GM19025 (cell line): ENCODE results near the gene CLCNKB.
"Not testable (repeated sequence)": the region's sequence is repeated elsewhere in the genome, so short reads cannot be mapped to it uniquely, and the experiment has no call there.

Experiments used
- ATAC-seq: cut with Tn5 transposase; IDR thresholded peaks from one replicate; pipeline ENCODE4 v1.9.1; 2021; ENCODE audit warnings: mild to moderate bottlenecking, low read depth, moderate library complexity; ENCODE audit not compliant: unreplicated experiment

CLCNKB gene

DNA sequence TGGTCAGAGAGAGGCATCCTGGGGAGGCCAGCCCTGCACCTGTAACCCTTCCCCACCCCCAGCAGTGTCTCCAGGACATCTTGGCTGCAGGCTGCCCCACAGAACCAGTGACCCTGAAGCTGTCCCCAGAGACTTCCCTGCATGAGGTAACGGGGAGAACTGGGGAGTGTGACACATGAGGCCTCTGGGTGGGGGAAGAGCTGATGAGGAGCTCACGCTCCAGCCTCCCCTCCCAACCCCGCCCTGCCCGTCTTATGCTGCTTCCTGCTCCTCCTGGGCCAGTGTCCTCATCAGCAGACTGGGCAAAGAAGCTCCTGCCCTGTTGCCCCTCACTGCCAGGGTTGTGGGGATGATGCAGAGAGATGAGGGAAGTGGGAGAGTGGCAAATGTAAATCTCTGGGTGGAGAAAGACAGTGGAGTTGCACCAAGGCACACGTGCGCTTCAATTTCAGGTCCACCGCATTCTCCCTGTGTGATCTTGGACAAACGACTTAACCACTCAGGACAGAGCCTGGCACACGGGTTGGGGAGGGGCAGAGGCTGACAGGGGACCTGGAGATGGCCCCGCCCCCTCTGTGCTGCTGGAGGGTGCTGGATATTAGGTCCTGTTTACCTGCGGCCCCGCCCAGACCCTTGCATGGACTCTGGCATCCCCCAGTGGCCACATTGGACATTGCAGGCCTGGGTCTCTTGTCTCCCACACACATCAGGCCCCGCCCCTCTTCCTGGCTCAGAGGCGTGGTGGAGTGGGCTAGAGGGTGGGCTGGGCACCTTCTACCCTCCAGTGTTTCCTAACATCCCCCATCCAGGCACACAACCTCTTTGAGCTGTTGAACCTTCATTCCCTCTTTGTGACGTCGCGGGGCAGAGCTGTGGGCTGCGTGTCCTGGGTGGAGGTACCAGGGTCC is 12.3 kb downstream of the CLCNKB start:
- no peak for ATAC-seq

DNA sequence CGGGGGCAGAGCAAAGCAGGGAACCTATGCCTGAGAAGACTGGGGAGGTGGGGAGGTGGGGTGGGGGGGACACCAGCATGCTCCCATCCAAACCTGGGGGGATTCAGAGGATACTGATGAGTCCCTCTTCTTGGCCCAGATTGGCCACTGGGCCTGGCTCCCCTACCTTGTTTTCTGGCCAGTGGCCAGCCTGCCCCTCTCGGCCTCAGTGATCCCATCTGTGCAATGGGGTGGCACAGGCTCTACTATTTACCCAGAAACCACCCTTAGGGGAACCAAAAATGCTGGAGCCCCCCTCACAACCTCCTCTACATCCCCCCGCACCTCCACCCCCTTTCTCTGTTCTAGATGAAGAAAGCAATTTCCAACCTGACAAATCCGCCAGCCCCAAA is 12.9 kb downstream of the CLCNKB start:
- not testable (repeated sequence) for ATAC-seq

DNA sequence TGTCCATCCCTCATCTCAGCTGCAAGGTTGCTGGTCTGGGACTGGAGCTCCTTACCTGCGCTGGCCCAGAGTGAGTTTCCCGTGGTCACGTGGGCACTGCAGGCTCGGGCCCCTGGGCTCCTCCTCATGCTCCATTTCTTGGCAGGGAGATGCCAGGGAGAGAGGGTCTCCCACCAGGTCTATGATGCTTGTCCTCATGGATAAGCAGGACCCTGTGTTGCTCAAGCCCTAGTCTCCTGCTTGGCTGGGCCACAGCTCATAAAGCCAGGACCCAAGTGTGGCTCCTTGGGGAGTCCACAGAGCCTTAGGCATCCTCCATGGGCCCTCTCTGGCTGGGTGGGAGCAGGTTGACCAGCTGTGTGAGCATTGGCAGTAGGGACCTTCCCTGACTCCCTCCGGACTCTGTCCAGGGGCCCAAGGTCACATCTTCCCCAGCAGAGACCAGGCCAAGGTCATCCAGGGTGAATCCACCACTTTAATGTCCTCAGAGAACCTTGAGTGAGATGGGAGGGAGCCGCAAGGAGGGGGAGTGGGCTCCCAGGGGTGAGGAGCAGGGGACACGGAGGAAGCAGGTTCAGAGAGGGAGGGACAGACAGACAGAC is 13.8 kb downstream of the CLCNKB start:
- not testable (repeated sequence) for ATAC-seq

DNA sequence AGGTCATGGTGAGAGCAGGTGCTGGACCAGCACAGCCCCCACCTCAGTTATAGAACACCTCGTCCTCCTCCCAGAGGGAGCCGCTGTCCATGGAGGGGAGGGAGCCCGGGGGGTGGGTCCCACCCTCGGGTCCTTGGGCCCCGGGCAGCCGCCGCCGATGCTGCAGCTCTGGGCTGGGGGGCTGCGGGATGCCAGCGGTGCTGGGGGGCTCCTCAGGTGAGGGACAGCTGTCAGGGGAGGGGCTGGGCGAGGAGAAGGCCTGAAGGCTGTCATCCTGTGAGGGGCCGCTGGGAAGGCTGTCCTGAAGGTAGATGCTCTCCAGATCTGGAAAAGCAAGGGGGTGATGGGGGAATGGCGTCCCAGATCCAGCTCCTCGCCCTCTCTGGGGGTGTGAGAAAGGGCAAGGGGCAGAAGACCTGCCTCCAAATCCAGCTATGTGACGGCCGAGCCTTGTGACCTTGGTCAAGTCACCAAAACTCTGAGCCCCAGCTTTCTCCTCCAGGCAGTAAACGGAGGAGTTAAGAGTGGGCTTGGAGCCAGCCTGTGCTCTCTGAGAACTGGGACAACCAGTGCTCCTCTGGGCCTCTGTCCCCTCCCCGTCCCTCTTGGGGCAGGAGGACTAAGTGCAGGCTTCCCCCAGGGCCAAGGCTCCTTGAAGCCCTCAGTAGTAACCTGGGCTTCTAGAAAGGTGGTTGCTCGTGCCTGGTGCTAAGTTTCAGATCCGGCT is 15.0 kb downstream of the CLCNKB start:
- ATAC-seq = not testable (repeated sequence)

DNA sequence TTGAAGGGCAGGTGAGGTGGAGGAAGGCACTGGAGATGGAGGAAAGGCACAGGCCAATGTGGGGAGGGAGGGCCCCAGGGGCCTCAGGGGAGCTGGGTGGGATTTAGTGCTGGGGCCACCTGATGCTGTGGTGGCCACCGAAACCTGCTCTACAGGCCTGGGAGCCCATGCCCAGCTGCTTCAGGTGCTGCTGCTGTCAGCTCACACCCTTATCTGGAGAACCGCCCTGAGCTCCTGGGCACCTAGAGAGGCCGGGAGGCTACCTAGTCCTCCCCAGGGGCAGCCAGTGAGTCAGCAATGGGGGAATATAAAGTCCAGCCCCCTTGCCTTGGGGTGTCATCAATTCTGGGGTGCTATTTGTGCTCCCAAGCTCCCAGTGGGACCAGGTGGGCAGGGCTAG is 17.7 kb downstream of the CLCNKB start:
- ATAC-seq = no peak

DNA sequence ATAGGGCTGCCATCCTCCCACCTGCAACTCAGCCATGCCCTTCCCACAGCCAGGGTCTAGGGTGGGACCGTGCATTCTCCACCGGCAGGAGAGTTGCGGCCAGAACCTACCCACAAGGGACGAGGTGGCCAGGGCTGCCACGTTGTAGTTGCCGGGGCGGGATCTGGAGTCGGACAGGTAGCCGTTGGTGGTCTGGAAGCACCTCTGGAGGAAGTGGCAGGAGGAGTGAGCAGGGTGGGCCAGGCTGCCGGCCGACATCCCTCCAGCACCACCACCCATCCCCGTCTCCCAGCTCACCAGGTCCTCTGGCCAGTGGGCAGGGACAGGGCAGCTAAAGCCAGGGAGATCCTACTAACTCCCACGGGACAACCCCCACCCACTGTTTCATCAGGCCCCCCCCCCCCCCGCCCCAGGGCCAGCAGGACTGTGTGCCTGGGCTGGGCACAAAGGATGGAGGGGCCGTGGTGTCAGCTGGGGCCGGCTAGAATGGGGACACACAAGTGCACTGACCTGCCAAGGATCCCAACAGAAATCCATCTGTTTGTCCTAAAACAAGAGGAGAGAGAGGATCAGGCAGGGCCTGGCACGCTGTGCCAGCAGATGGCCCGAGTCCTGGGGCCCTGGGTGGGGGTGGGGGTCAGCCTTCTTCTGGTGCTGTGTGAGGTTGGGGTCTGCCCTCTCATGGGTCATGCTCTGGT is 18.6 kb downstream of the CLCNKB start:
- not testable (repeated sequence) for ATAC-seq

DNA sequence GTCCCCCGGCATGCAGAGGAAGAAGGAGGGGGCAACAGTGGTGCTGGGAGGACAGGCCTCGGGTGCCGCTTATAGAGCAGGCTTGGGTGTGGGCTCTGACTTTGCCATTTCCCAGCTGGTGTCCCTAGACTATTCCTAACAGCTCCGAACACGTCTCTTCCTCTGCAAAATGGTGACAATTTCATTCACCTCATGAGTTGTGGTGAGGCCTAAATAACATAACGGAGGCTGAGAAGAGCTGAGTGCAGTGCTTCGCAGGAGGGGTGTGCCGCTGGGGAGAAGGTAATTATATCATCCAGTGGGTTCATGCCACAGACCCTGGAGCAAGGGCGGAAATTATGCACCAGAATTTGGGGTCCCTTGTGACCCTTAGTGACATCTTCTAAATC is 19.1 kb downstream of the CLCNKB start:
- ATAC-seq = not testable (repeated sequence)

DNA sequence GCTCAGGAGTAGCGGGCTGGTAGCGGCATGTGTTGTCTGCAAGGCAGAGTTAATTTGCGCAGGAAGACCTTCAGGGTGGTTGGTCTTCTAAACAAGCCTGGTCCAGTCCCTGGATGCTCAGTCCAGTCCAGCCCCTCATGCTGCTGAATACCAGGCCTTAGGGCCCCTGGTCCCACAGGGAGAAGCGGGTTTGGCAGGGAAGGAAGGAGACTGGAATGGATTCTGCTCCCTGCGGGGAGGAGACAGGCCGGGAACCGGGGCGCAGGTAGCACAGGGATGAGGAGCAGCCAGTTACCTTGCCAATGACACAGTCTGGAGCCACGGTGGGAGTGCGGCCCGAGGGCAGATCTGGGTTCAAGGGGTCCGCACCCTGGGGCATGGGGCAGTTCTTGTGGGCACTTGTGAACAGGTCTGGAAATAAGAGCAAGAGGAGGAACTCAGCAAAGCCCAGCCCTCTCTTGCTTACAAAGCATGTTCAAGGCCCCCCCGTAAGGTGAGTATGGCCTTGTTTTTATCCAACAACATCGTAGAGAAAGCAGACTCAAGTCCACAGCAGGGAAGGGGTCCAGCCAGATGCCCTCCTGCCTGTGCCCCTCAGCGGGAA is 19.7 kb downstream of the CLCNKB start:
- ATAC-seq = no peak

DNA sequence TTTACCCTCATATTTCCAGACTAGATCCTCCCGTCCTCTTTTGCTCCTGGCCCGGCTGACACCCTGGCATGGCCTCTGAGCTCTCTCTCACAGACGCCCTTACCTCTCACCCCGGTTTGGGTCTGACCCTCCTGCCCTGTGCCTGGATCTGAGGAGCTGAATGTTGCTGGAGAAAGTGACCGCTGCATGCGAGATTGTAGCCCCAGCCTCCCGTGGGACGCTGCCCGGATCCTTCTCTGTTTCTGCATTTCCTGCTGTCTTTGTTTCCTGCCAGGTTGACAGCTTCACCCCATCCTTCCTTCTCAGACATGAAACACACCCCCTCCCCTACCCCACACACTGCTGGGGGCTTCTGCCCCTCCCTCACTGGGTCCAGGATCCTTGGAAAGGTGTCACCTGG is 20.3 kb downstream of the CLCNKB start:
- ATAC-seq = no peak

DNA sequence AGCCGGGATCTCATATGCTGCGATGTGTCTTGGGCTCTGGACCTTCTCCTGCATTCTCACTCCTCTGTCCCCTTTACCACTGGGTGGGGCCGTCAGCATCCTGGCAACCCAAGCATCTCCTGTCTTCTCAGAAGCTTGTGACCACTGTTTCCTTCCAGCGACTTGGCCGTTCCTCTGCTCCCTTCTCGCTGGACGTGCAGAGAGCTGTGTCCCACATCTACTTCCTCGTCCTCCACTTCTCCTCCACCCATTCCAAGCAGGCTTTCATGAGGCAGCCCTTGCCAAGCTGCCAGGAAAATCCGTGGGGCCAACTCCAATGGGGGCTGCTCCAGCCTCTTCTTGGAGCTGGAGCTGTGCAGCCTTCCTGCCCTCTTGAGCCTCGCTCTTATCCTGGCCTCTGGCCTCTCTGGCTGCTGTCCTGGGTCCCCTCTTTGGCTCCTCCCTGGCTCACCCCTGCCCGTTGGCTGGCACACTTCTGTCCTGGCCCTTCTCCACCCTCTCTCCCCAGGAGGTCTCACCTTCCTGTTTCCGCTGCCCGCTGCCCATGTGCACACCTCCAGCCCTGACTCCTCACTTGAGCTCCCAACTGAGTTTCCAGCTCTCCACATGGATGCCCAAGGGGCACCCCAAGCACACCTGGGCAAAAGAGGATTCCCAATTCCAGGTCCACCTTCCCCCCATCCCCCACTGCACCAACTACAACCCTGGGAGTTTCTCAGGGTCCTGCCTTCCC is 21.1 kb downstream of the CLCNKB start:
- no peak for ATAC-seq

DNA sequence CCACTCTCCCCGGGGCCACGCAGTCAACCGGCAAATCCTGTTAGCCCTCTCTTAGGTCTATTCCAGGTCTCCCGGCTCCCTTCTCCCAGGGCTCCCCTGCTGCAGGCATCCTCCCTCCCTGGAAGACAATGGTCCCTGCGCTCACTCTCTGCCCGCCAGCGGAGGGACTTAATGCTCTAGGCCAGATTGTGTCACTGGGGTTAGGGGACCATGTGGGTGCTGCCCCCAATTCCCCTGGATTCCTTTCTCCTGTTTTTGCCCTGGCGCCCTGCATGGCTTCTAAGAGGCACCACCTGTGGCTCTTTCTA is 21.6 kb downstream of the CLCNKB start:
- ATAC-seq = no peak

DNA sequence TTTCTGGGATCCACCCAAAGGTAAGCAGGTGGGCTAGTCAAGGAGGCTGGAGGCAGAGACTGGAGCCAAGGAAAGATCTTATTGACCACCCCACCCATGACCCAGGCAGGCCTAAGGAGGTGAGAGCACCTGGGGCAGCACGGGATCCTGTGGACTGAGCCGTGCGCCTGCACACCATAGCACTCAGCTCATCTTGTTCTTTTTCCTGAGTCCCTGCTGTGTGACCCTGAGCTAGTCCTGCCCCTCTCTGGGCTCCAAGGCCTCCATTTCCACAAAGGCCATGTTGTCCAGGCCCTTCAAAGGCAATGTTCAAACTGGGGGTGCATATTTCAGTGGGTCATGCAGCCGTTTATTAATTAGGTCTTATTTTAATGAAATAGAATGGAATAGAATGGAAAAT is 22.7 kb downstream of the CLCNKB start:
- ATAC-seq = no peak

DNA sequence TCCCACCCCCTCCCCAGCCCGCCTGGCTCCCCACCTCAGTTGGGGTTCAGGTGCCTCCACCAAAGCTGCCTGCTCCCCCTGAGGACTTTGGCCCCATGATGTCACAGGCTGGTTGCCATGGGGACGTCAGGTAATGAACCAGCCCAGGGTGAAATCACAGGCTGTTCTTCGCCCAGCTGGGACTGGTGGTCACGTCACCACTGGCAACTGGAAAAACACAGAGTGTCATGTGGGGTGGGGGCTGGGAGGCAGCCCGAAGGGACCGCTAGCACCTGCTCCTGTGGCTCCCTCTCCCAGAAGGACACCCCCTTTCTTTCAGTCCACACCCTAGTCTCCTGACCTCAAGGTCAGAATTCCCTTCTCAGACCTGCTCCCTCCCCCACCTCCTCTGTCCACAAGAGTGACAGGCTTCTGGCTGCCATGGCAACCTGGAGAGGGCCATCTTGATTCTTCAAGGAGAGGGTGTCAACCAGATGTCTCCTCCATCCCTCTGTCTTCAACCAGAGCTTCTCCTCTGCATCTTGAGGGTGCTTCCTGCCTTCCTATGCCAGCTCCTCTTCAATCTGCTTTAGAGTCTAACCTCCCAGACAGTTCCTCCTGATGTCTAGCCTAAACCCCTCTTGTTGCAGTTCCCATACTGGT is 23.7 kb downstream of the CLCNKB start:
- ATAC-seq = no peak

DNA sequence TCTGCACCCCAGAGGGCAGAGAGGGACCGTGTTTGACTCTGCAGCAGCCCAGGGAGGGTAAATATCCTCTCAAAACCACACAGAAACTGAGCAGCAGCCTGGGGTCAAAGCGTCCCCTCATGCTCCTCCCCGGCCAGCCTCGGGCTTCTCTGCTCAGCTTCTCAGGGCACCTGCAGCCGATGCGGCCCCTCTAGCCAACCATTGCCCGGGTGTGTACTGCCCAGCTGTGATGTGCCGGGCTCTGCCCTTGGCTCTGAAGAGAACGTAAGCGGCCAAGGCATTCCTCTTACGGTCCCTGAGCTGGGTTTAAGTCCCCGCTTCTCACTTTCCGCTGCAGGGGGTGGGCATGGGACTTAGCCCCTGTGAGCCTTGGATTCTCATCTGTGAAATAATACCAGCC is 24.4 kb downstream of the CLCNKB start:
- ATAC-seq = no peak

DNA sequence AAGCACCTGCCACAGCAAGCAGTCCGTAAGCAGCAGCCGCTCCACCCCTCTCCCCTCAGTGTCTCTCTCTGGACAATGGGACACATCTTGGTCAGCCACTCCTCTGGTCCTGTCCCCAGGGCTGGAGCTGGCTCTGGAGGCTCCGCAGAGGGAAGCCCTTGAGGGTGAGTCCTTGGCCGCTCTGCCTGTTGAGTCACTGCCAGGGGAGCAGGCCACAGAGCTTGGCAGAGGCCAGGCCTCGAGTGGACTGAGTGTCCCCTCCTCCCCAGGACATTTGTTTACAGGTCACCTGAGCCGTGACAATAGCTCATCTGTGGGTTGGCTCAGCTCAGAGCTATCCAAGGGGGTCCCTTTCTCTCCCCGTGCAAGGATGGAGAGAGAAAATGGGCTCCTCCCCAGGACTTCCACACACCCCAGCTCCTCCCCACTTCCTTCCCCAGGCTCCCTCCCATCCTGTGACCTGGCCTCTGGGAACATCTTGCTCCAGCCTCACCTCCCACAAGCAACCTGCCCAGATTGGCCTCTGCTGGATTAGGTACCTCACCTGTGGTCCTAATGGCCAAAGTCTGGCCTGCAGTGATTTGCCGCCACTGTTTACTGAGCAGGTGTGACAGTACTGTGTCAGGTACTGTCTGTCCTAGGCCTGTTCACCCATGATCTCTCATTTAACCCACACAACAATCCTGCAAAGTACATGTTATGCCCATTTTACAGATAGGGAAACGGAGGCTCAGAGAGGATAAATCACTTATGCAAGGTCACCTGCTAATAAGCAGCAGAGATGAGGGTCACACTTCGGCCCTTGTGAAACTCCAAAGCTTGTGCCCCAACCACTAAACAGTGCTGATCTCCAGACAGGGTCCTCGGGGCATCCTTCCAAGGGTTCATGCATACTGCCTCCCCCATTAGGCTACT is 25.0 kb downstream of the CLCNKB start:
- no peak for ATAC-seq

DNA sequence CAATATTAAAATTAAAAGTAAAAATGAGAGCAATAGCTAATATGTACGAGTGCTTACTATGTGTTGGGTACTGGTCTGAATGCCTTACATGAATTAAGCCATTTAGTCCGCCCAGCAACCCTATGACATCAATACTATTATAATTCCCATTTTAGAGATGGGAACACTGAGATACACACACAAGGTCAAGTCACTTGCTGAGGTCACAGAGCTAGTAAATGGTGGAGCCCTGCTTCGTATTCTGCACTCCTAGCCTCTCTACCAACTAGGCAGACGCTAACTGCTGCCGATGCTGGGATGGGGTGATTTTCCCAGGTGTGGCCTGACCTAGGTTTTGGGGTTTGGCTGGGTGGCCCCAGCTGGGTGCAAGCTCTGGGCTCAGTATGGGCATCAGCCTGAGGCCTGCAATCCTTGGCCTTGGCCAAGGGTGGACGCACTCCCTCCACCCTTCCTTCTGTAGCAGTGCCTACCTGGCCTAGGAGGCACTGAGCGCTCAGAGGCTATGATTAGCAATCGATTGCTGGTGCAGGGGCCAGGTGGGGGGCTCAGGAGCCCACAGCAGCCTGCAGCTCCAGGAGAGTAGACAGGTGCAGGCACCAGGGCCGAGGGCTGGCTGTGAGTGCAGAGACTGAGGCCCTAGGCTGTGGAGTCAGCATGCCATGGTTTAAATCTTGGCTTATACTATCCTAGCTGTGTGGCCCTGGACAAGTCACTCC is 27.2 kb downstream of the CLCNKB start:
- ATAC-seq = no peak

DNA sequence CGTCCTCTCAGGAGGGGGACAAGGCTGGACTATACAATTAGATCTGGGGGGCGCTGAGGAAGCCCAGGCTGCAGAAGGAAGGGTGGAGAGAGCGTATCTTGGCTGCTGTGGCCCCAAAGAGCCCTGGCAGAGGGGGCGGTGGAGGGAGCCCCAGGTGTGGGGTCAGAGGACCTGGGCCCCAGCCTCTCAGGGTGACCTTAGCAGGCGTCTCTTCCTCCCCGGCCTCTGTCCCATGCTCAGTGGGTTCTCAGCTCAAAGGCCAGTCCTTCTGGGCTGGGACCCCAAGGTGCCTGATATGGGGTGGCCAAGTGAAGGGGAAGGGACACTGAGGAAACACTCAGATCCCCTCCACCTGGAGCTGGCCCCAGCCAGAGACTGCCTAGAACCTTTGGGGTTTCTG is 28.0 kb downstream of the CLCNKB start:
- ATAC-seq = no peak

DNA sequence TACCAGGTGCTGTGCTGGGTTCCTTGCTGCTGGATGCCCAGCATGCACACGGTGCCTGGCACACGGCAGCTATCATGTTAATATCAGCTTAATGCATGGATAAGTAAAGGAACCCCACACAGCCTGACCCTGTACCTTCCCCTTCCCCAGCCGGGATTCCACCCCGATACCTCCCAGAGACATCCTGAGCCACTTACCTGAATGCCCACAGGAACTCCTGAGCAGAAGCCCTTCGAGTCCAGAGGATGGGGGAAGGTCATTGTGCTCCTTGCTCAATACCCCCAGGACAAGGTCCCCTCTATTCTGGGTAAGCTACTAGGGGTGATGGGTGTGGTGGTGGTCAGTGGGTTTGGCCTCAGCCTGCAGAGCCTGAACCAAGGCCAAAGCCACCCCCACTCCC is 28.5 kb downstream of the CLCNKB start:
- ATAC-seq = no peak
